ENCODE measurements around the gene PARD6A. TPM values are rescaled to one million over a fixed set of nuclear protein-coding genes. Genes with fewer than 3 reads are reported as not detected.

PARD6A gene
- total and polyA plus RNA-seq, 2 of the 13 experiments (the other 11 are each of a cell fraction or from before 2014, with no cell fraction given), result 3.5 to 4.3 TPM

- TF ChIP-seq GABPA (IDR thresholded peaks at IDR 0.05; ENCODE audit: low read depth, low read length) (no peak), GABPA (CRISPR knock-in tag; IDR thresholded peaks at IDR 0.05; ENCODE audit: low read depth) (no peak), ATF7-NPFF (CRISPR knock-in tag; IDR thresholded peaks at IDR 0.05; ENCODE audit: low read depth) (no peak), ZBTB4 (CRISPR knock-in tag; IDR thresholded peaks at IDR 0.05; ENCODE audit: borderline replicate concordance) (no peak), ZNF7 (CRISPR knock-in tag; IDR thresholded peaks at IDR 0.05) (no peak; the same call in 1 of the 2 replicates), ZNF18 (CRISPR knock-in tag; IDR thresholded peaks at IDR 0.05; ENCODE audit: insufficient replicate concordance) (no peak), TFDP2 (CRISPR knock-in tag; IDR thresholded peaks at IDR 0.05) (peak; percentile 36; the same call in 1 of the 2 replicates), PAF1 (CRISPR knock-in tag; IDR thresholded peaks at IDR 0.05) (no peak), TP53 (CRISPR knock-in tag; conservative IDR thresholded peaks at IDR 0.05) (no peak), ZNF121 (CRISPR knock-in tag; IDR thresholded peaks at IDR 0.05) (0 out of 2 replicates have a peak, but pooled peaks have one; percentile 20), MEIS2 (CRISPR knock-in tag; IDR thresholded peaks at IDR 0.05) (peak; percentile 42; the same call in 1 of the 2 replicates), JUN (CRISPR knock-in tag; IDR thresholded peaks at IDR 0.05) (no peak), ZBTB38 (CRISPR knock-in tag; IDR thresholded peaks at IDR 0.05) (no peak), ZNF30 (CRISPR knock-in tag; IDR thresholded peaks at IDR 0.05) (no peak), ATF4 (CRISPR knock-in tag; IDR thresholded peaks at IDR 0.05) (no peak; a peak in 1 of 4 replicates), RBM22 (optimal IDR thresholded peaks at IDR 0.05; ENCODE audit: low read length) (no peak), ZNF75D (CRISPR knock-in tag; IDR thresholded peaks at IDR 0.05; ENCODE audit: borderline replicate concordance) (0 out of 2 replicates have a peak, but pooled peaks have one; percentile 56), ZSCAN31 (CRISPR knock-in tag; IDR thresholded peaks at IDR 0.05; ENCODE audit: low read depth) (peak; percentile 46; the same call in 1 of the 2 replicates), PBX3 (CRISPR knock-in tag; IDR thresholded peaks at IDR 0.05; ENCODE audit: borderline replicate concordance) (no peak), SRF (IDR thresholded peaks at IDR 0.05; ENCODE audit: low read depth, low read length) (no peak), ZSCAN29 (CRISPR knock-in tag; conservative IDR thresholded peaks at IDR 0.05) (no peak), ZNF329 (CRISPR knock-in tag; IDR thresholded peaks at IDR 0.05; ENCODE audit: low read depth) (no peak), ZNF557 (CRISPR knock-in tag; IDR thresholded peaks at IDR 0.05) (no peak)
These were observed 8.1 kb upstream of the PARD6A start (continued) for GRCh38 chr16:67652578-67653127.

Measured in HepG2 (cell line).